Eye (tissue), 1 donor: ENCODE data around the gene SFTPA2.
"Not testable (repeated sequence)": the region's sequence is repeated elsewhere in the genome, so short reads cannot be mapped to it uniquely, and the experiment has no call there.

ENCODE experiments used
- DNase-seq: peaks from one replicate; pipeline ENCODE4 v3.0.0-alpha.2; 2015

SFTPA2 gene

GRCh38 chr10:79560160-79560709 lies at the start of gene SFTPA2:
TSS of gene SFTPA2 (minus strand) at chr10:79560407. CDS start at chr10:79559483, 924 bp downstream.
- no peak for DNase-seq

- DNase-seq, result peak; percentile 33
Observed at GRCh38 chr10:79608505-79609375, 48.5 kb upstream of the SFTPA2 start.

DNA sequence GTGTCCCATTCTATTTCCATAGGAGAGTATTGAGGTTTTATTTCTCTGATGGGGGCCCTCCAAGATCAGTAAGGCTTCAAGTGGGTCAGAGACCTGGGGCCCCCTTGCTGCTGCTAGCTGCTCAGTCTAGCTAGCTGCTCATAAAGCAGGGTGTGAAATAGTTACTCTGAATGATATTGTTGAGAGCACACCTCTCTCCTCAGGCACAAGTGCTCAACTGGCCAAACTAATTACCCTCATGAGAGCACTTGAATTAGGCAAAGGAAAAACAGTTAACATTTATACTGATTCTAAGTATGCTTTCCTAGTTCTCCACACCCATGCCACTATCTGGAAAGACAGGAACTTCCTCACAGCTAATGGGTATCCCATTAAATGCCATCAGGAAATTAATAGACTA lies 45.1 kb upstream of the SFTPA2 start:
- no peak for DNase-seq

DNA sequence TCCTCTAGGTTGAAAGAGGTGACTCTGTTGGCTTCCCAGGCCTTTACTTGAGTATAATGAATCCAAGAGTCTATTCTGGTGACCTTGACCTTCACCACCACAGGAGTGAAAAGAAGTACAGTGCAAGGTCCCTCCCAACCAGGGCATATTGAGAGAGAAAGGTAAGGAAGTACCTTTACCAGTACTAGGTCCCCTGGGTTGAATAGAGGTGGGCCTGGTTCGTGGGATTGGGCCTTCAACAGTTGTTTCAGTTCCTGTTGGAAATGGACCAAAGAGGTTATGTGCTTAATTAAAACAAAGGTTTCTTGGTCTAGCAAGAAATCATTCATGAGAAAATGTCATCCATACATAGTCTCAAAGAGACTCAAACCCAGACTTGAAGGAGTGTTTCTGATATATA lies 44.1 kb upstream of the SFTPA2 start:
- DNase-seq, result no peak

GRCh38 chr10:79602953-79603352 lies 42.7 kb upstream of the SFTPA2 start:
- no peak for DNase-seq

DNA sequence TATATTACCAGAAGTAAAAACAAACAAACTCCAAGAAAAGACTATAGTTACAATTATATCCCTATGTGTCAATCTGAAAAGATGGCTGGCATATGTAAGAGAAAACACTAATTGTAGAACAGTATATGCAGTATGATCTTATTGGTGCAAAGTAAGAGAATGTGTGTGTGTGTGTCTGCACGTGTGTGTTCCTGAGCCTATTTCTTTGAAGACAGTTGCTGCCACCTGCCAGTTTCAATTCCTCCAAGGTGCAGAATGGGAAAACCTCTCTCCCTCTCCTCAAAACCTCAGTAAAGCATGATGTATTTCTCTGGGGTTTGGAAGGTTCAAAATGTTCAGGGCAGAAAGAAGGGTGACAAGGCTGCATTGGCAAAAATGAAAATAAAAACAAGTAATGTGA lies 41.7 kb upstream of the SFTPA2 start:
- no peak for DNase-seq

DNA sequence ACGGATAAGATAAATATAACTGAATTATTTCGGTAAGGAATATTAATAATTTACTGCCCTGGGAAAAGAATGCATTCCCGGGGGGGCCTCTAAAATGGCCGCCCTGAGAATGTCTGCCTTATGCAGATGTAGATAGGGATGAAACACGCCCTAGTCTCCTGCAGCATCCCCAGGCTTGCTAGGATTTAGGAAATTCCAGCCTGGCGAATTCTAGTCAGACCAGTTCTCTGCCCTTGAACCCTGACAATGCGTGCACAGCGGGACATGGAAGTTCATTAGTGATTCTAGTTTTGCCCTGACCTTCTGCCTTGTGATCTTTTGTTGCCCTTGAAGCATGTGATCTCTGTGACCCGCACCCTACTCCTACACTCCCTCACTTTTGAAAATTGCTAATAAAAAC lies 39.4 kb upstream of the SFTPA2 start:
- not testable (repeated sequence) for DNase-seq

DNA sequence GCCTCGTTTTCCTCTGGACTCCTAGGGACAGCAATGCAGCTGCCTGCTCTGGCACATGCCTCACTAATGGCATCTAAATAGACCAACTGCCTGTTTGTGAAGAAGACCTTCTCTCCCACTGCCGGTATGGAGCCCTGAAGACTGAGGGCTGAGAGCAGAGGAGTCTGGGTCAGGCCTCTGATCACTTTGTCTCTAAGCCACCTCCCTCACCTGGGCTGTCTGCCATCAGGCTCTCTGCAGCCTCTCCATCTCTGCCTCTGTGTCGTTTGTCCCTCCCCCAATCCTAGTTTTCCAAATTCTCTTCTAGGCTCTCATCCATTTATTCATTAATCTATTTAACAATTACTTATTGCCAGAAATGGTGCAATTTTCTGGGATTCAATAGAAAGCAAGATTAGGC lies 35.3 kb upstream of the SFTPA2 start:
- DNase-seq, result no peak

- not testable (repeated sequence) for DNase-seq
Observed at GRCh38 chr10:79594565-79594964, 34.4 kb upstream of the SFTPA2 start.

GRCh38 chr10:79593377-79593776 lies 33.2 kb upstream of the SFTPA2 start:
- no peak for DNase-seq

- peak; percentile 37 for DNase-seq
Observed at GRCh38 chr10:79588800-79589199, 28.6 kb upstream of the SFTPA2 start.

DNA sequence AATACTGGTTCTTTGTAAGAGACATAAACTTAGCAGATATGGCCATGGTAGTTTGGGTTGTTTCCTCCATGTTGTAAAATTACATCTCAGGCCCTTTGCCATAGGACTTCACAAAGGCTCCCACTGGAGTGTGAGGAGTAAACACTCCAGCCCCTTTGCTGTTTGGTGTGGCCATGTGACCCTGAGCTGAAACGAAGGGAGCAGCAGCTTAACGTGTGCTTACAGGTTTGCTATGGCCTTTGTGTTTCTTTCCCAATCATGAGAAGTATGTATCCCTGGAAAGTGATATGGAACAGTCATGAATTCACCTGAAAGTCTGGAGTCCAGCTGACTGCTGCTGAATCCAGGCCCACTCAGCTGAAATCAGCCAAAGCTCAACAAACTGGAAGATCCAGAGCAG lies 26.7 kb upstream of the SFTPA2 start:
- no peak for DNase-seq

- no peak for DNase-seq
Observed at GRCh38 chr10:79585870-79586527, 25.8 kb upstream of the SFTPA2 start.

GRCh38 chr10:79583488-79584024 lies 23.3 kb upstream of the SFTPA2 start:
- no peak for DNase-seq

- DNase-seq, result not testable (repeated sequence)
Observed at GRCh38 chr10:79582954-79583353, 22.7 kb upstream of the SFTPA2 start.

DNA sequence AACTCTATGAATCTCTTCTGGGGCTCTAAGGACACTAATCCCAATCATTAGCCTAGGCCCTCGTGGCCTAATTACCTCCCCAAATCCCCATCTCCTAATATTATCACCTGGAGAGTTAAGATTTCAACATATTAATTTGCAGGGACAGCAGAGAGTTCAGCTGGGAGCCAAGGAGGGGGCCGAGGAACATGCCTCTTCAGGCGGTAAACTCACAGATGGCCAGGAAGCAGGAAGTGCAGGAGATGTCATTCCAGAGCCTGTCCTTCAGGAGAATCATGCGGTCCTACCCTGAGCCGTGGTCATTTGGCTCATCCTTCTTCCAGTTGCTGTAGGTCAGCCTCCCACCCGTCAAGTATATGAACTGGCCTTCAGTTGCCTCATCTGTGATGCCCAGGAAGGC lies 21.9 kb upstream of the SFTPA2 start:
- DNase-seq, result no peak

- DNase-seq, result no peak
Observed at GRCh38 chr10:79581044-79581443, 20.8 kb upstream of the SFTPA2 start.

DNA sequence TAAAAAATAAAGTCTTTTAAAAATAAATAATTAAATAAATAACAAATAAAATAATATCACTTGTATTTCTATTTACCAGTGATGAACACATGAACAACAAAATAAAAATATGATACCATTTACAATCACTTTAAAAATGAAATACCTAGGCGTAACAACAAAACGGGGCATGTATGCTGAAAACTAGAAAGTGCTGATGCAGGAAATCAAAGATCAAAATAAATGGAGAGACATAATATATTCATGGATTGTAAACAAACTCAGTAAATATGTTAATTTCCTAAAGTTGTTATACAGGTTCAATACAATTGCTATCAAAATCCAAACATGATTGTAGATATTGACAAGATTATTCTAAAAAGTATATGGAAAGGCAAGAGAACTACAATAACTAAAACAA lies 19.2 kb upstream of the SFTPA2 start:
- DNase-seq, result no peak

GRCh38 chr10:79570624-79571023 lies 10.4 kb upstream of the SFTPA2 start:
- not testable (repeated sequence) for DNase-seq

DNA sequence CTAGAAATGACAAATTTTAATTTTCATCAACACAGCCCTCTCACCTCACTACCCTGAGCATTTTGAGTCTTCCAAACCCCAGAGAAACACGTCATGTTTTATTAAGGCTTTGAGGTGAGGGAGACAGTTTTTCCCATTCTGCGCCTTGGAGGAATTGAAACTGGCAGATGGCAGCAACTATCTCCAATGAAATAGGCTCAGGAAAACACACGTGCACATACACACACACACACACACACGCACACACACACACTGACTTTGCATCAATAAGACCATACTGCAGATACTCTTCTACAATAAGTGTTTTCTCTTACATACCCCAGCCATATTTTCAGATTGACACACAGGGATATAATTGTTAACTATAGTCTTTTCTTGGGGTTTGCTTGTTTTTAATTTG lies 3.2 kb upstream of the SFTPA2 start:
- peak; percentile 10 for DNase-seq

DNA sequence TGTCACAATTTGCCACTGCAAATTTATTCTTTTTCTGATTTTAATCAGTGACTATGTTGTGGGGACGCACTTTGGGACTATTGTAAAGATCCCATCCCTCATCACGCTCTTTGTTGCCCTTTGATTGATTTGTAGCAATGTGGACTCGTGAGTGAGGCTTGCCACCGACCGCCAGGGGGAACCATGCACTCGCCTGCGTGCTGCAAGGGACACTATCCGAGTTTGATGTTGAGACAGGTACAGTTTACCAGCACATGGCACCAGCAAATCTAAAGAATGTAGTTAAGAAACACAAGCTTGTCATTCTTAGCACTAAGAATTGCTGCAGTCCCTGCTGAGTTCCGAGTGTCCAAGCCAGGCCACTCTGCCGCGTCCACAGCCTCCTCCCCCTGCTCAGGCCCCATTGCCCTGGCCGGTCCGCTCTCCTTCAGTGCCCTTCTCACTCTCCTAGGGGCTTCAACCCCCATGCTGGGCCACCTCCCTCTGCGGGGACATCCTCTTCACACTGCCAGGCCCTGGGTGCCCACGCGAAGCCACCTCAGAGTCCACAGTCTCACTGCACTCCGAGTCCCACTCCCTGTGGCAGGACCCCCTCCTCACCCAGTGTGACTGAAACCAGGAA lies 2.0 kb upstream of the SFTPA2 start:
- peak; percentile 88 for DNase-seq

GRCh38 chr10:79561257-79561656 lies 1.1 kb upstream of the SFTPA2 start:
- no peak for DNase-seq

DNA sequence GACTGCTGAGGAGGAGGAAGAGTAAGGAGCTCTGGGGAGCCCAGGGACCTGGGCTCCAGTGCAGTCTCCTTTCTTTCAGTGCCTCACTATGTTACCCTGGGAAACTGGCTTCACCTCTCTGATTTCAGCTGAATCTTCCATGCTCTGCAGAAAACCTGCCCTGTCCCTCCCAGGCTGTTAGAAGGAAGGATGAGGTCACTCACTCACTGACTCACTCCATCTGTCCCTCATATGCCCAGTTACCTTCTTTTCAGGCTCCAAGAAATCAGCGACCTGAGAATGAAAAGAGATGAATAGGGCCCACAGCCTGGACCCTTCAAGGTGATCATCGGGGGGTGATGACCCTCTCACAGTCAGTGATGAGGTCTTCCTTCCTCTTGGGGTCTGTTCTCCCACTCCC lies 481 bp downstream of the SFTPA2 start:
- no peak for DNase-seq
